ENCODE measurements around the gene SUSD4.

The SUSD4 gene

DNA sequence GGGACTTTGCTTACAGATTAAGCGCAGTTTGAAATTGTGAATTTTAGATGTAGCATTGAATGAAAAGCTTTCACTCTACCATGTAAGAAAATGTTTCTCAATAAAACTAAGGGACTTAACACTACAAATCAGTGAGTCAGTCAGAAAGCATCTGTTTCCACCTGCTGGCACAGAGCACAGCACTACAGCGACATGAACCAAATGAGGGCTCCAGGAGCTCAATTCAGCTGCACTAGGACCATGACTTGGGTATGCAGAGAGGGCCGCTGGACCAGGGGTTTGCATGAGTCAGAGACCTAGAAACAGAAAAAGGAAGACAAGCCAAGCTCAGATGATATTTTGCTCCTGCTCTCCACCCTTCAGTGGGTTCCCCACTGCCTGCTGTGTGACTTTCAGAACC is 5.2 kb downstream of the SUSD4 start:
- no peak for DNase-seq

DNA sequence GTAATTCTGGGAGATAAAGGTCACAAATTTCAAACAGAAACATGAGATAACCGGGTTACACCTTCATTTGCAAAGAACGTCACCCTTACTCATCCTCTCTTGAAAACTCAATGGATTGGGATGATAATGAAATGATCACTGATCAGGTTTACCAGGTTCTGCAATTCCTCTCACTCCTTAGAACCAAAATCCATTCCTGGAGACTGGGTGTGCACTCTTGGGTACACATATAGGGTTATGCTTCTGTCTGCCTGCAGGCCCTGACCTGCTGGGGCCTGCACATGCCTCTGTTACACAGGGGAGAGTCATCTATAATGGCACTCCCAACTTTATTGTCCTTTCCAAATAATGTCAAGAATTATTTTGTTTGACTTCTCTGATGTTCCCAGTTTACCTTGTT is 8.3 kb downstream of the SUSD4 start:
- DNase-seq, result no peak

DNA sequence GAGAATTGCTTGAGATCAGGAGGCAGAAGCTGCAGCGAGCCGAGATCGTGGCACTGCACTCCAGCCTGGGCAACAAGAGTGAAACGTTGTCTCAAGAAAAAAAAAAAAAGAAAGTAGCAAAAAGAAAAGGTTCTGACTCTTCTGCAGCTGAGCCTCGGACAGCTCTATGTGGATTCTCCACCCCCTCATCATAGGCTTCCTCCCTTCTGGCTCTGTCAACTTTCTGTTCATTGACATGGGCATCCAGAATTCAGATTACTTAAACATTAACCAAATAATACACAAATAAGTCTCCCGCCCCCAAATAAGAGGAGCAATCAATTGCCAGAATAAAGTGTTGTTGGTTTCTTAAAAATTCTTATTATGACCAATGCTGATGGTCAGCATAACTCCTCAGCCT is 10.0 kb downstream of the SUSD4 start:
- no peak for DNase-seq

DNA sequence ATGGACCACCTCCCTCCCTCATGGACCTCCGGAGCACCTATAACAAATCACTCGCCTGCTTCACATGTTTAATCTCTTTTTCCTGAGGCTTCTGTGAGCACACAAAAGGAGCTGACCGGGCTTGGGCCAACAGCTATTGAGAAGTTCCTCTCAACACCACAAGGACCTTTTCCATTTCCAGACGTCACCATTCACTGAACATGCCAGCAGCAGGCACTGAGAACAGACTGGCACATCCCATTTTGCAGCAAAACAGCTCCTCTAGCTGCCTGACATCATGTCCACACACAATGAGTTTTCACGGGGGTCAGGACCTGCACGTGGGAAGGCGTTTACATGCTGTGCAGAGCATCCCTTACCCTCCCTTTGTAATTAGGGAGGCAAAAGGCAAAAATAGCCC is 11.0 kb downstream of the SUSD4 start:
- no peak for DNase-seq

DNA sequence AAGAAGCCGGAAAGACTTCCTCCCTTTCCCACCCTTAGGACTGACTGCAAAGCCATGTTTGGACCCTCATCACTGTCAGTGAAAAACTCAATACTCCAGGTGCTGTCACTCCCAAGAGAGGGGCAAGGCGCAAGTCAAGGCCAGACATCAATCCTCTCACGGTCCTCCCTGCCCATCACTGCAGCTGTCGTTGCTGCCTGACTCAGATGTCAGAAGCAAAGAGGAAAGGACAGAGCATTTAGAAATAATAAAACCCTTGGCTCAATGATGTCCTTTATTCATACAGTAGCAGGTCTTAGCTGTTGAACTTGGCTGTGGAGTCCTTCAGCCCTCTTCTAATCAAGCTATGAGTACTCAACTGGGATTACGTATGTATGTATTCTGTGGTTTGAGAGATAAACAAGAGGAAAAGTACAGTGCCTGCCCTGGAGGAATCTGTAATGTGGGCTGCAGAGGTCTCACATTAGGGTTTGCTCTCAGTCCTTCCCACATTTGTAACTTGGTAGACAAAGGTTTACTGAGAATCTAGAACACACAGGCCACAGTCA is 13.5 kb downstream of the SUSD4 start:
- no peak for DNase-seq

DNA sequence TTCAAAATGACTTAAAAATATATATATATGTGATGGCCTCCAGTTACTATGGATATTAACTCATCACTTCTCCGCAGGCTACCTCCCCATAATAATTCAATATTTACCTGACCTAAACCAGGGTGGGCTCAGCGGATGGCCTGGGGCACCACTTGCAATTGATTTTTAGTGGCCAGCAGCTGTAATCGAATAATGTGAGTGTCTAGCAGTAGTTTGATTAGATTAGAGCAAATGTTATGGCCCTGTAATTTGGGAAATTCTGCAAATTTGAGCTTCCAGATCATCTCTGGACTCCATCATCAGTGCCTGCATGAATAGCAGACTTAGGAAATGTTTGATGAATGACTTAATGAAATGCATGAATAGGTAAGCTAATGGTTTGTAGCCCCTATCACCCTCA is 14.7 kb downstream of the SUSD4 start:
- DNase-seq, result no peak

DNA sequence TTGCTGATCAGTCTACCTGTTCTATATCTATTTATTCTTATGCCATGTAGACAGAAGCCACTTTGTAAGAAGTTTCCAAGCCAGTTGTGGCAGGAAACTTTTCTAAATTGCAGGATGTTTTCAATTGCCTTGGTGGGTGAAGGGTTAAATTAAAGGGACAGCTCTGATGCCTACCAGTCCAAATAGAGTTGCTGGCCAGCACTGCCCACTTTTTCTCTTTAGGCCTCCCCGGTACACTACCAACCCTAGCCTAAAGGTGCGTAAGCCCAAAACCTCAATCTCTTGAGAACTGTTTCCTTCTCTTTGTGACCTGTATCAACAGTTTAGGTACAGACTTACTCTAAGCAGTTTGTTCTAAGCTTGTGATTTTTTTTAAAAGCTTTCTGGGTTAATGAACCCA is 15.5 kb downstream of the SUSD4 start:
- no peak for DNase-seq

DNA sequence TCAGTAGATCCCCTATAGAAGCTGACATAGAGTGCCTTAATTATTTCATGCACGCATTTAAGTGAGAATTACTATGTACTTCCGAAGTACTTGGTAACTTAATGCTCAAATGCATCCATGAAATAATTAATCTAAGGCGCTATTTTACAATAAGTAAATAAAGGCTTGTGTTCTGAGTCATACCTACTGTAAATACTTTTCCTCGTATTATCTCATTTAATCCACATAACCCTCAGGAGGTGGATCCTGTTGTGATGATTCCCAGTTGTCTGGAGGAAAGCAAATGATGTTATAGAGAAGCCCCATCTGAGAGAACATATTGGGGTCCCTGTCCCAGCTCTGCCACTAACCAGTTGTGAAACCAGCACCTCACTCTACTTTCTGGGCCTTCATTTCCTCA is 16.4 kb downstream of the SUSD4 start:
- no peak for DNase-seq

DNA sequence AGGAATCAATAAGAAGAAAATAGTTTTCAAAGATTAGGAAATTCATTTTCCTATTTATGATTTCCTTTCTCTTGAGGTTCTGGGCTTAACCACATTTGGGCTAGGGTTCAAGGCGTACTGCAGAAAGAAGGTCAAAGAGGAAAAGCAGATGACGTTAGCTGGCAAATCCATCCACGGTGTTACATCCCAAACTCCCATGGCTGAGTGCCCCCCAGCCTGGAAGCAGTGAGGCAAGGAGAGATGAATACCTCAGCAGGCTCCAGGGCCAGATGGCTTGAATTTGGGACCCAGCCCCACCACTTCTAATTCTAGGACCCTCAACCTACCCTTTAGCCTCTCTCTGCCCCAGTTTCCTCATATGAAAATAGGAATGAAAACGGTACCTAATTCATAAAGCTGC is 17.7 kb downstream of the SUSD4 start:
- DNase-seq, result no peak

DNA sequence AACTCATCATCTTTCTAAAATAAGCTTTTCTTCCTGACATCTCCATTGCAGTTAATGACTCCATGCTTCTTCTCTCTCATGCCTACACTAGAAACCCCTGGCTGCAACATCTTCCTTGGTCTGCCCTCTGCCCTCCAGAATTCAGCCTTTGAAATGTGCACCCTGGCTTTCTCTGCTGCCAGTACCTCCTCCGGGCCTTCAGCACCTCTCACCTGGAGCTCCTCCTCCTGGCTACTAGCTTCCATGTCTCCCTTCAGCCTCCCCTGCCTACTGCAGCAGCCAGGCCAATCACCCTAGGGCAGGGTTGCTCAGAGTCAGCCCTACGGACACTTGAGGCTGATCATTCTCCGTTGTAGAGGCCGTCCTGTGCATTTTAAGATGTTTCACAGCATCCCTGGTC is 18.3 kb downstream of the SUSD4 start:
- no peak for DNase-seq

DNA sequence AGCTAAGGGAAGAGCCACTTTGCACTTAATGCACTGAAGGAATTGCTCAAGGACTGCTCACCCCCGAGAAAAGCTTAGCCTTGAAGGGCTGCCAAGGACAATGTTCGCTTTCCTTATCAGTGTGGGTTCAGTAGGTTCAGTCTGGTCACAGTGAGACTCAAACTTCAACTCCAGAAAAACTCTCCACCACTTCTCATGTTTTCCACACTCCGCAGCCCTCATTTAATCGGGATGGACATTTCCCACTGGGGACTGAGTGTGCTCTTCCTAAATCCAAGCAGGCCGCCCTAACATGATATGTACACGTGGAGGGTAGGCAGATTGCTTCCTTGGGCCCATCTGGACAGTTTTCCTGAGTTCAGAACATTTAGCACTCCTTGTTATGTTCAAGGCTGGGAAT is 19.5 kb downstream of the SUSD4 start:
- DNase-seq, result no peak

DNA sequence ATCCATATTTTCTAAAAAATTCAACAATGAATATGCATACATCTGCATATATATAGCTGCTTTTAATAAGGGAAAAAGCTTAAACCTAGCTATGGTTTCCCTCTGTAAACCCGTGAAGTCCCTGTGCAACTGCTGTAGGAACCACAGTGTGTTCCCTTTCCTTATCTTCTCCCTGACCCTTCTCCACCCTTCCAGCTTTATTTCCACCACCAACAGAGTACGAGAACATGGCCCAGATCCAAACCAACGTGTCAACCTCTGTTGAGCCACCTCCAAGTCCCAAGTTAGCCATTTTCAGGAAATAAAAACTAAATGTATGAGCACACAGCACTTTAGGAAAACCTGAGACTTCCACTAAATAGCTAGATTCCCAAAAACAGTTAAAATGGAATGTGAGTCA is 20.3 kb downstream of the SUSD4 start:
- DNase-seq, result no peak

DNA sequence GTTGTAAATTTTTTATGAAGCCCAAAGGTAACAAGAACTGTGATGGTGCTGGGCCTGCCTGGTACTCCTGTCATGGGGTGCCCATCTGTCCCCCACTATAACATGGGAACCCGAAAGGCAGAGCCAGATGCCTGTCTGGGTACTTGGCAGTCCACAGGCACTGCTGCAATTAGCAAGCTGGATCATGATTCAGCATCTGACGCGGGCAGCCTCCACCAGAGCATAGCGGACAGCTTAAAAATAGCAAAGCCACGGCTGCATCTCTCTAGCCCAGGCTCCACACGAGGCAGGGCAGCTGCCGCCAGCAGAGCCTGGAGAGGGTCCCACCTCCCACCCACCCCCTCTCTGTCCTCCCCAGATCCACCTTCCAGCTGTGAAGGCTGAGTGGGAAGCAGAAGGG is 22.9 kb downstream of the SUSD4 start:
- no peak for DNase-seq

DNA sequence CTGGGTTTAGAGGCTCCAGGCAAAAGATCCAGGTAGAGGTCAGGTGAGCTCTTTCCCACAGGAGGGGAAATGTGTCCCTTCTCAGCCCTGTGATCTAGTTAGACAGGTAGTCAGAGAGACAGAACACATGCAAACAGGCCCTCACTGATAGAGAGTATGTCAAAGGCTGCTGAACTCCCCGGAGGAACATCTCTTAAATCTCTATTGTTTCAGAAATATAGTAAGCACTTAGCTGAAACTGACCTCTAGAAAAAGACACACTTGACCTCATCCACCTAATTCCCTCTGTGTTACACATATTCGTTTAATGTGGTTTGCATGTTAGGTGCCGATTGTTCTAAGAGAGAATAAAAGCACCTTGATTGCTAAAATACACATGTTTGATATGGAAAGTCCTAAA is 23.3 kb downstream of the SUSD4 start:
- DNase-seq, result no peak

DNA sequence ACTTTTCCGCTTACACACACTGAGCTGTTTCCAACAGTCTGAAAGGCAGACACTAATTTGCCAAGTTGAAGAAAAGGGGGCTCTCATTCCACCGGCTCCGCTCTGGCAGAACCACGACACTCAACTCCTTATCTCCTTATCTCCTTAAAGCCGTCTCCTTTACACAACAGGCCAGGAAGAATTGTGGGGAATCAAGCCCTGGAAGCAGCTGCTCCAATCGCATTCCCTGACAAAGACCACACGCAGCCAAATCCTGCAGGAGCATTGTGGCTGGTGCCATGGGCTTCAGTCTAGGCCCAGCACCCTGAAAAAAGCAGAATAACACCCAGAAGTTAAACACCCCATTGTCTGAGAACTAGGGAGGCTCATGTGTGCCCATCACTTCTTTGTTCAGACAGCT is 24.1 kb downstream of the SUSD4 start:
- no peak for DNase-seq

DNA sequence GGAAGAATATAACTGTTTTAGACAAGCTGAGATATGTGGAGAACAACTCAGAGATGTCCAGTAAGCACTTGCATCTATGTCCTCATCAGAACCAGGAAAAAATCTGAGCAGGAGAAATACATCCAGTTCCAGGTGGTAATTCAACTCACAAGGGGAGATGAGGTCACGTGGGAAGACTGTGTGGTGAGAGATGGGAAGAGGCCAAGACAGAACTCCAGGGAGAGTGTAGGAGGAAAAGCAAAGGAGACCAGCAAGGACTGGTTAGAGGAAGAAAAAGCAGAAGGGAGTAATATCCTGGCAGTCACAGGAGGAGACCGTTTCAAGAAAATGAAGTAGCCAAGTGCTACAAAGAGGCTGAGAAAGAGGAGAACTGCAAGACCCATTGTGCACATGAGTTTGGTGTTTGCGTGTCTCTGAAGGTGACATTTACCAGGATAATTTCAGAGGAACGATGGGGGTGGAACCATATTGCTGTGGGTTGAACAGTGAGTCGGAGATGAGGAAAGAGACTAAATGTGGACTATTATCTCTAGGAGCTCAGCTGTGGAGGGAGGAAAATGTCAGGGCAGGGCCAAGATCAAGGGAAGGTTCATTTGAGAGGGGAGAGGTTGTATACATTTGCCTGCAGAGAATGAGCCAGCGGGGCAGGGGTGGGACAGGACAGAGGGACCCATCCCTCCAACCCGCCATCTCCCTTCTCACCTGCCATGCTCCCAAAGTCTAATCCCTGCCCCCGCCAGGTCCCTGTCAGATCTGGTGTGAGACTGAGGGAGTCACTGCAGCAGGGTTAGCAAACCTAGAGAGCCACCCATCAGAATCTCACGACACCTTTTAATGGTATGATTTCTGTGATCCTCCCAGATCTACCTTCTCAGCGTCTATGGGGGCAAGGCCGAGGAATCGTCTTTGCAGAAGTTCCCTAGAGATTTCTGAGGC is 24.9 kb downstream of the SUSD4 start:
- no peak for DNase-seq

DNA sequence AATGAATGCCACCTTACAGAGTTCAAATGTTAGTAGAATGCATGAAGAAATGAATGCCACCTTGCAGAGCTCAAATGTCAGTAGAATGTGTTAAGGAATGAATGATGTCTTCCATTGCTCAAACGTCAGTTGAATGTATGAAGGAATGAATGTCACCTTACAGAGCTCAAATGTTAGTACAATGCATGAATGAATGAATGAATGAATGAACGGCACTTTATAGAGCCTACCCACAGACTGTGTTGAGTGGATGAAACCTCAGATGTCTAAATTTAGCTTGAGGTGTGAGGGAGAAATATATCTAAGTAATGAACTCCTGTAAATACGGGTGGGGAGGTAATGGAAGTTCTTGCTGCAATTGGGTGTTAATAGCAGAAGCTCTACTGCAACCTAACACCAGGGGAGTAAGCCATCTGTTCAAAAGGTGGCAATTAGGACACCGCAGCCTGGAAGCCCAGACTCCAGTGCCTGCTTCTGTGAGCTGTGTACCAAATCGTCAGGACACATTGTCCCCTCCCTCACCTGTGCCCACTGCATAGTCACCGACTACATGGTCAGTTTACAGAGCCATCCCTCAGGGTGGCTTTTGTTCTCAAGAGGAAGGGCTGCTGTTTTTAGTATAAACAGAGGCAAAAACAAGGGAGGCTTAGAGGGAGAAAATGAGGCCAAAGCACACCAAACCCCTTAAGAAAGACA is 26.7 kb downstream of the SUSD4 start:
- DNase-seq, result no peak

DNA sequence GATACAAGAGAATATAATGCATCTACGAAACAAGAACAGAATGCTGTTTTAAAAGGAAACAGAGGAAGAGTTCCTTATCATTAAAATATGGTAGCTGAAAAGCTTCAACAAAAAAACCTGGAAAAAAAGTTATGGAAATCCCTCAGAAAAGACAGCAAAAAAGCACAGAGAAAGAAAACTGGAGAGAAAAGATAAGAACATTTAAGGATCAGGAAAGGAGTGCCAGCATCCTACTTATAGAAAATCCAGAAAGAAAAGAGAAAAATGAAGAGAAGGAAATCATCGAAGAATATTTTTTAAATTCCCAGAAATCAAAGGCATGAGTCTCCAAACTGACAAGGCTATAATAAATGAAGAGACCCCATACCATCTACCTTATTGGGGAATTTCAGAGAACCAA is 29.8 kb downstream of the SUSD4 start:
- DNase-seq, result no peak

DNA sequence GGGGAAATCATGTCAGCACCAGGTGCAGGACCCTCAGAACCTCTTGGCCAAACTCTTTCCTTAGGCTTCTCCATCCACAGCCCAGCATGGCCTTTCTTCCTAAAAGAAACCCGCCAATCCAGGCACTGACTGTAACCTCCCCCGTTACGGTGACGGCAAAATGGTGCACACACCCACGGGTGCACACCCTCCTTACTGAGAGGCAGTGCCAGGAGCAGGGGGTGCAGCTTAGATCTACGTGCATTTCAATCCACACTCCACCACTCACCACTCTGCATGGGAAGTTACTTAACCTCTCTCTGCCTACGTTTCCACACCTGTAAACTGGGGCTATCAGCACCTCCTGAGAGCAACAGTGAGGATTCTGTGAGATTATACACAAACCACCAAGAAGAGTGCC is 31.0 kb downstream of the SUSD4 start:
- DNase-seq, result no peak

DNA sequence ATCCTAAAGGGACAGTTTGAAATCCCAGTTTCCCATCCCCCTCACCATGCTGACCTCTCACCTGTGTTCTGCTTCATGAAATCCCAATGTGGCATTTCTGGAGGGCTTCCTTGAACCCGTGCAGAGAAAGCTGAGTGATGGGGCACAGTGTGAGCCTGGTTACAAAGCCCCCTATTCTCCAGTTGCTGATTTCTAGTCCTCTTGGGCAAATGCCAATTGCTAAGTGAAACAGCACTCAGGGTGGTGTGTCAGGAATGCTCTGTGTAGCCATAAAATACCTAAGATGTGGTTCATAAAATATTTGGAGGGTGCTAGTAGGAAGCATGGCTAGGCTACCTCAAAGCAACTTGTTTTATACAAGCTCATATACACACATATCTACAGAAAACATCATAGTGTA is 32.0 kb downstream of the SUSD4 start:
- DNase-seq, result no peak

DNA sequence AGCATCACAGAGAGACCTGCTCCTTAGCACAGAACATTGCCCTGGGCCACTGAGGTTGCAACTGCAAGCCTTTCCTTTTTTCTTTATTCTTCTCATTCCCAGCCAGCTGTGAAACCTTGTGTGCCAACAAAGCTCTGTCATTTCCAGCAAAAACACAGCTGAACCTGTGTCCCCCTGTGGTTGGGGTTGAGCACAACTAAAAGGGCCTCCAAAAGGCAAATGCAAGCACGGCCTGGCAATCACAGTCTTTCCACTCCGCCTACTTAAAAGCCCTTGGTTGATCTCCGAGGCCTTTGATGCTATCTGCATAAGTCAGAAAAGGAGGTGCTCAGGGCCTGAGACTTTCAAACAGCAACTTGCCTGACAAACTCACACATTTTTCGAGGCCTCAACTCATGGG is 32.7 kb downstream of the SUSD4 start:
- DNase-seq, result peak; percentile 26

DNA sequence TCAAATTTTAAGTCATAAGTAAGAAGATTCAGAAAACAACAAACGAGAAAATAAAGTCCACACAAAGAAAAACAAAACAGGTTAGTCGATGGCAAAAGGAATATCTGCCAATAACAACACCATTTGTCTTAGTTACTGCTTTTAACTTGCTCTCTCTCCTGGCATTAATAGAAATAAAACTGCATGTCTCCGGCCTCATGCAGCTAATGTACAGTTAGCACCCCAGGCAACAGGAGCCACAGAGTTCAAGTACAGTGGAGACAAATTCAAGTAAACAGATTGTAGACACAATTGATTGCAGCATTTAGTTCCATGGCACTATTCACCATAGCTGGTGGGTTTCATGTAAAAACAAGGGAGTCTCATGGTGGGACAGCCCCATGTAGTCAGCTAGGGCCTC is 33.5 kb downstream of the SUSD4 start:
- no peak for DNase-seq

DNA sequence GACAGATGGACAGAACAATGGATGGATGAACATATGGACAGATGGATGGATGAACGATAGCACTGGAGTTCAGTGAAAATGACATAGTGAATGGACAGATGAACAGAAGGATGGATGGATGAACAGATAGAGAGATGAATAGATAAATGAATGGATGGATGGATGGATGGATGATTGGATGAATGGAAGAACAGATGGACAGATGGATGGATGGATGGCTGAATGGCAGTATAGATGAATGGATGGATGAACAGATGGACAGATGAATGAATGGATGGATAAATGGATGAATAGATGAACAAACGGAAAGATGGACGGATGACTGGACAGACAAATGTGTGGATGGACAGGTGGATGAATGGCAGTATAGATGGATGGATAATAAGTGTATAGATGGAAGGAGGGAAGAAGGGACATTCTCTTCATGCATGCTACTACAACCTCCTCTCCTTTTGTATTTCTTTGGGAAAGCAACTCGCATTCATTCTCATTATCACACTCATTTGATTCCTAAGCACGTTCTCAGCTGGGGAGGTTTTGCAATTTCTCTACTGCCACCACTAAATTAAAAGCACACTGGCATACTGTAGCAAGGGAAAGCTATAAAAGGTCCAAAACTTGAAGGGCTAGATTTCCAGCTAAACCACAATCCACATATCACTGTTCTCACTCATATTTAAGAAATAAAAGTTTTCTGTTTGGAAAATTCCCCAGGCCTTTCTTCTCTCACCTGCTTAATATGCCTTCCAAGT is 34.1 kb downstream of the SUSD4 start:
- no peak for DNase-seq

DNA sequence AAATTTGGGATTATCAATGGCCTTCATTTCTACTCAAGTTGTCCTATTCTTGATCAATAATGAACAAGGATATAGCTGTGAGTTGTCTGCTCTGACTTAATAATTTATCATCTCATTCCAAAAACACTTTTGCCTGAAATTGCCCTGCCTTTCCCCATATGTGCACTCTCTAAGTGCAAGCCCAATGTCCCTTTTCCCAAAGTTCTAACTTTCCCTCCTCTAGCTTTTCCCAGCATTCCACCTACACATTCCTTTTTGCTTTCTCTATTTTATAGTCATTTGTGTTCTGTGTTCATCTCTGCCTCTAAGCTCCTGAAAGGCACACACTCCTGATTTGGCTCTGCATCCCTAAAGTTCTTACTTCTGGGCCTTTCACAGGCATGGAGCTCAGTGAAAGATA is 34.7 kb downstream of the SUSD4 start:
- DNase-seq, result no peak

Data from stimulated activated CD8-positive, alpha-beta memory T cell treated with anti-CD3 and anti-CD28 coated beads, Interleukin-4, amount 100 ng/mL, for 48 hours (primary cell).